ENCODE data around the gene UCP3. TPM values are rescaled to one million over a fixed set of nuclear protein-coding genes. Genes with fewer than 3 reads are reported as not detected.

Gene UCP3
- polyA plus RNA-seq, 3 donors, result 2.0 to 3.2 (median 3.1) TPM

DNA sequence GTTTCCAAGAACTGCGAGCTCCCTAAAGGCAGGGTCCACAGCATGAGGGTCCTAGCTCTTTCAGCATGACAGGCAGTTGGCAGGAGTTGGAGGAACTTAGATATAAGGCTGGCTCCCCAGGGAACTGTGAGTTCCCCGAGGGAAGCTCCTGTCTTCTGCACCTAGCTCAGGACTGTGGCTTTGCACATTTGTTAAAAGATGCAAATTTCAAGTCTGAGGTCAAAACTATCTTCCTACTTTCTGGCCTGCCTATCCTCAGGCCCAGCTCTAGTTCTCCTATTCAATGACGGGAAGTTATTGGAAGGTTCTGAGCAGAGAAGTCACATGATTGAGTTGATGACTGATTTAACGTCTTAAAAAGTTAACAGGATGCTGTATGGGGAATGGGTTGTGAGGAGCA, 11.7 kb upstream of the UCP3 start:
- DNase-seq (ENCODE audit: extremely low read depth in 1 of 11, low read depth in 9 of 11, low spot score in 4 of 11), result no peak

DNA sequence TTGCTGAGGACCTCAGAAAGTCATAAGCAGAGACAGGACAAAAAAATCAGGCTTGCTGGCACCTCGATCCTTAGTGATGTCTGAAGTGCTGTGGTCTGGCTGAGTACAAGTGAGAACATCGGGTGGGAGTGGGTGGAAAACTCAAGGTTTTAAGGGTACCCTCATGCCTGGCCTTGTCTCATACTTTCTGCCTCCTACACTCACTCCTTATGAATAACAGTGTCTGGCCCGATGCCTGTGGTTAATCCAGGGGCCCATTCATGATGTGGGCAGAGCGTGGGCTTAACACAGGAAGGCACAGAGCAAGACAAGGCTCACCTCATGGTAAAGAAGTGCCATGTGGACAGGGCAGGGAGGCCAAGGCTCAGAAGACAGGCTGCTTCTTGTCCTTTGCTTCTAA, 11.0 kb upstream of the UCP3 start:
- DNase-seq (ENCODE audit: extremely low read depth in 1 of 11, low read depth in 9 of 11, low spot score in 4 of 11), result no peak

DNA sequence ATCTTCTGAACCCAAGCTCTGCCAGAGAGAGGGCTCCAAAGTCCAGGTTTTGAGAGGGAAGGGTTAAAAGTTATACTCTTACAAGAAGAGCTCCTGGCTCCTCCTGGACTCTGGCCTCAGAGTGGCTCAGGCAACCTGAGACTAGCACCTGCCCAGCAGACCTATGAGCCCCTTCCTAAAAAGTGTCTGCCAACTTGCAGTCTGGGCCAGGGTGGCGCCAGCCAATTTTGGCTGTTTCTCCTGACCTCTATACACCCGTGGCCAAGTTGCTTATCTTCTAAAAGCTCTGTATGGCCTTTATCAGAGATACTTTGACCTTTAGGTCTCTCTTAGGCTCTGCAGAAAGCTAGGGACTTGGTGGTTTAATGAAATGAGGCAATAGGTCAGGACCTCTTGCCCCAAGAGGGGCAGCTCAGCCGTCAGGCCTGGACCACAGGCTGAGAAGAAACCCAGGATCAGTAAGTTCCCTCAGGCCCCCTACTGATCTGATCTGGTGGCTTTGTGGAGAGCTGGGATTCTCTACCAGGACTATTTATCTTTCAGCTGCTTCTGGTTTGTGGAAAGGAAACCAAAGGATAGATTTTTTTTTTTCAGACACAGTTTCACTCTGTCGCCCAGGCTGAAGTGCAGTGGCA, 10.3 kb upstream of the UCP3 start:
- DNase-seq (ENCODE audit: extremely low read depth in 1 of 11, low read depth in 9 of 11, low spot score in 4 of 11), result peak in 1 of 11 donors; percentile 12

DNA sequence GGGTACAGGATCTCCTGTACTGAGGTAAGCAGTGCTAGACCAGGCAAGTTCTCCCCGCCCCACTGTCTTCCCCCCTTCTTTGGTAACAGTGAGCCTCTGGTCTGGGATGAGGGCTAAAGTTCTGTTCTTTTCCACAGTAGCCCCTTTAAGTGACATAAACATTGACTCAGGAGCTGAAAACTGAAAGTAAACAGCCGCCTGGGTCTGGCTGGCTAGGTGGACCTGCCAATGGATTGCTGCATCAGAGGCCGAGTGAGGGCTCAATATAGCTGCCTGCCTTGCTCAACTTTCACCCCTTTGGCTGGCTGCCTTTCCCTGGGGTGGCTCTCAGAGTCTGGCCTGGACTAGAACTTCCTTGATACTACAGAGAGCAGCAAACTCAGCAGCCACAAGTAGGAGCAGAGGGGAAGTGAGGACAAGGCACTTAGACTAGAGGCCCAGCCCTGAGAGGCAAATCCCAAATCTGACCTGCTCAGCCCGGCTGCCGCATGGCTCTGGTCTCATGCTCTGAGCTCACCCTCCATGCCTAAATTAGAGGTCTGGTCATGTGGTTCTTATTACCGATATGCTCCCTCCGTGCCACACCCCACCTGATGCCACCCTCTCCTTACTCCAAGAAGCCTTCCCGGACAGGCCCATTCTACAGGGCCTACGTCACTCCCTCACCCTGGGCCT, 9.6 kb upstream of the UCP3 start:
- peak in 4 of 11 donors; percentile 7 to 24 (median 14) for DNase-seq (ENCODE audit: extremely low read depth in 1 of 11, low read depth in 9 of 11, low spot score in 4 of 11)

DNA sequence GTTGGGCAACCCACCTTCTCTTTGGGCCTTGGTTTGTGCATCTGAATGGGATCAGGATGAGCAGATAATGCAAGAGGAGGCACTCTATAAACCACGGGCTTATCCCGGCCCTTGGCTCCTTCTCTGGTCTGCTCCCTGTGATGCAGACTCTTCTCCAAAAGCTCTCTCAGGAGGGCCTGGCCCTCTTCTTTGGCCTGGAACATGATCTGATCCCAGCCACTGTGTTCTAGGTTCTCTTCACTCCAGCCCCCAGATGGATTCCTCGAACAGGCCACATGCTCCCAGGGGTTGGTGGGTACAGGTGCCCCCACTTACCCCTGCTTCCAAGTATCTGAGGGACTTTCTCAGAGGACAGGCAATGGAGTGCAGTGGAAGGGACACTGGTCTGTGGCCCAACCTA, 8.7 kb upstream of the UCP3 start:
- DNase-seq (ENCODE audit: extremely low read depth in 1 of 11, low read depth in 9 of 11, low spot score in 4 of 11), result no peak

DNA sequence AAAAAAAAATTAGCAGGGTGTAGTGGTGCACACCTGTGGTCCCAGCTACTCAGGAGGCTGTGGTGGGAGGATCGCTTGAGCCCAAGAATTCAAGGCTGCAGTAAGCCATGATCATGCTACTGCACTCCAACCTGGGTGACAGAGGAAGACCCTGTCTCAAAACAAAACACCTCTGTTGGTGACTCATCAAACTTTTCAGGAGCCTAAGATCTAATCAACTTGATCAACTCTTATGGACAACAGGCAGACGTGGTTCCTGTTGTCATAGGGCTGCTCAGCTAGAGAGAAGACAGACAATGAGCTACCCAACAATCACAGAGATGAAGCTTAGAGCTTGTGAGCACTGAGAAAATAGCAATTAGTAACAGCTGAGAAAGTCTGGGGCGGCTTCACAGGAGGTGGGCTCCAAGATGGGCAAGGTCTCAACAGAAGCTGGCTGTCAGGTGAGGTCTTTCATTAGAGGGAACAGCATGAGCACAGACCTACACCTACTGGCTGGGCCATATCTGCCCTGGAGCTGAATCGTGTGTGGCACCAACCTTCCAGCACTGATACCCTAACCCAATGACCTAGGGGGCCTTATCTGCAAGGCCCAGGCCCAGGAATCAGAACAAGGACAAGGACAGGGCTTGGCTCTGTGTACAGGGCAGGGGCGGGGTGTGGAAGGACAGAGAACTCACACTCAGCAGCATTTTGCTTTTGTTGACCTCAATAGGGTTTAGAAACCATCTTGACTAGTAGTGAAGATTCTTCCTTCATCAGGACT, 7.2 kb upstream of the UCP3 start:
- no peak for DNase-seq (ENCODE audit: extremely low read depth in 1 of 11, low read depth in 9 of 11, low spot score in 4 of 11)

DNA sequence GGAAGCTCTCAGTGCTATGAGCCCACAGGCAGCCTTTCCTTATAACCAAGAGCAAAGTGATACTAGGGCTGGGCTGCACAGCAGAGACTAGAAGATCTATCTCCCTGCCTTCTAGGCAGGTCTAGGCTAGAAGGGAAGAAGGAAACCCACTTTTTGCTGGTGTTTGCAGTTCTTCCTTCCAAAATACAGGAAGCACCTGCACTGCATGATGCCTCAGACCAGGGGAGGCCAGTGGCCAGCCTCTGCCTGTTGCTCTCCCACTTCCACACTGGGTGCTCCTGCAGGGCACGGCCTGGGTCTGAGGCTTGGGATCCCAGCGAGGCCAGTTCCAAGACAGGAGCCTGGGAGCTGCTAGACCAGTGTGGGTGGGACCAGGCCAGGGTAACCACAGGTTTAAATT, 6.0 kb upstream of the UCP3 start:
- DNase-seq (ENCODE audit: extremely low read depth in 1 of 11, low read depth in 9 of 11, low spot score in 4 of 11), result no peak

DNA sequence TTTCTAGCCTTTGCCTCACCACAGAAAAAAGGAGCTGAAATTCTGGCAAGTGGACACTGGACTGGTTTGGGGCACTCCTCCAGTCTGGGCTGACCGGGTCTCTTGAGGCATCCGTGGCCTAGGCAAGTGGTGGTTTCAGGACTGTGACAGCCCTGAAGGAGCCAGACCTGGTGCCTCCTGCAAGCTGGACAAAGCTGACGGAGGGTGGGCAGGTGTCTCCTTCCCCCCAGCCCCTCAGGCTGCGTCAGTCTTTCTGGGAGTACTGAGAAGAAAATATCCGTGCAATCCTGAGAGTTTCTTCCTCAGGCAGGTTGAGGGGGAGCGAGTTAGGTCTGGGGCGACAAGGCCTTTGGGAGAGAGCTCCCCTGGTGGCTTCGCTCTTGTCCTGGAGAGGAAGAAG, 4.3 kb upstream of the UCP3 start:
- no peak for DNase-seq (ENCODE audit: extremely low read depth in 1 of 11, low read depth in 9 of 11, low spot score in 4 of 11)

DNA sequence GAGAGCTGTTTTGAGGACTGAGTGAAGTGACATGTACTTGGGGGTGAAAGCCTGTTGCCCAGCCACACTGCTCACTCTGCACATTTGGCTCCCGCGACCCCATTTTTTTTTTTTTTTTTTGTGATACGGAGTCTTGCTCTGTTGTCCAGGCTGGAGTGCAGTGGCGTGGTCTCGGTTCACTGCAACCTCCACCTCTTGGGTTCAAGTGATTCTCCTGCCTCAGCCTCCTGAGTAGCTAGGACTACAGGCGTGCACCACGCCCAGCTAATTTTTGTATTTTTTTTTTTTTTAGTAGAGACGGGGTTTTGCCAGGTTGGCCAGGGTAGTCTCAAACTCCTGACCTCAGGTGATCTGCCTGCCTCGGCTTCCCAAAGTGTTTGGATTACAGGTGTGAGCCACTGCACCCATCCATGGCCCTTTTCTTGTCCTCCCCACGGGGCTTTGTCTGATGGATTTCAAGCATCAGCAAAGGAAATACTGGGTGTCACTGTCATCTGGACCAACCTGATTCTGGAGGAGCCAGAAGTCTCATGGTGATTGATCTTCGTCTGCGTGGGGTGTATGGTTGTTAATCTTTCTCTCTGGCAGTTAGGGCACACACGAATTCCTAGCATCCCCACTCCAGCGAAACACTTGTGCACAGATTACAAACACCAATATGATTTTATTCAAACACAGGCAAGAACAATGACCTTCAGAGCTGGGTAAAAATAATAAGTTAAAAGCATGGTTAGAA, 3.4 kb upstream of the UCP3 start:
- no peak for DNase-seq (ENCODE audit: extremely low read depth in 1 of 11, low read depth in 9 of 11, low spot score in 4 of 11)

DNA sequence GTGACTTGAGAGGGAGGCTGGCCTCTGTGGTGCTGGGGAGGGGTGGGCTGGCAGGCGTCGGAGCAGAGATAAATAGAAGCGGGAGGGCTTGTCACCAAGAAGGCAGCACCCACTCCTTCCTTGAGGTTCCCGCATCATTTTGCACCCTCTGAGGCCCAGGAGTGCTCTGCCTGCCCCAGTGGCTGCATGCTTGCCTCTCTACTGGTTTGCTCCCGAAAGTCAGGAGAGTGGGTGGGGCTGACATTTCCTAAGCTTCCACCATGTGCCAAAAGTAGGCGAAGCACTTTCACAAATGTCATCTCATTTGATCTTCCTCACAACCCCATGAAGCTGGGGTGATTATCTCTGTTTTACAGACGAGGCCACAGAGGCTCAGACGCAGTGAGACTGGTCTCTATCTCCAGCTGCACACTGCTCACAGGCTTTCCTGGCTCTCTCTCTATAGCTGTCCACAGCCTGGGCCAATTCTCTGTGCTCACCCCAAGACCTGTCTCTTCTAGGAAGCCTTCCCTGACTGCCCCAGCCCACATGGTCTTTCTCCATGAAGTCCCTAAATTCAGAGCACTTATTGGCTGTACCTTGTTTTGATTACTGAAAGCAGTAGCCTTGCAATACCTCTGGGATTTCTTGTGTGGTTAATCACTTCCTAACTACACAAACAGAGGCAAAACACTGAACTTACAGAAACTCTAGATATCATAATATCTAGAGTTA, 2.6 kb upstream of the UCP3 start:
- no peak for DNase-seq (ENCODE audit: extremely low read depth in 1 of 11, low read depth in 9 of 11, low spot score in 4 of 11)

DNA sequence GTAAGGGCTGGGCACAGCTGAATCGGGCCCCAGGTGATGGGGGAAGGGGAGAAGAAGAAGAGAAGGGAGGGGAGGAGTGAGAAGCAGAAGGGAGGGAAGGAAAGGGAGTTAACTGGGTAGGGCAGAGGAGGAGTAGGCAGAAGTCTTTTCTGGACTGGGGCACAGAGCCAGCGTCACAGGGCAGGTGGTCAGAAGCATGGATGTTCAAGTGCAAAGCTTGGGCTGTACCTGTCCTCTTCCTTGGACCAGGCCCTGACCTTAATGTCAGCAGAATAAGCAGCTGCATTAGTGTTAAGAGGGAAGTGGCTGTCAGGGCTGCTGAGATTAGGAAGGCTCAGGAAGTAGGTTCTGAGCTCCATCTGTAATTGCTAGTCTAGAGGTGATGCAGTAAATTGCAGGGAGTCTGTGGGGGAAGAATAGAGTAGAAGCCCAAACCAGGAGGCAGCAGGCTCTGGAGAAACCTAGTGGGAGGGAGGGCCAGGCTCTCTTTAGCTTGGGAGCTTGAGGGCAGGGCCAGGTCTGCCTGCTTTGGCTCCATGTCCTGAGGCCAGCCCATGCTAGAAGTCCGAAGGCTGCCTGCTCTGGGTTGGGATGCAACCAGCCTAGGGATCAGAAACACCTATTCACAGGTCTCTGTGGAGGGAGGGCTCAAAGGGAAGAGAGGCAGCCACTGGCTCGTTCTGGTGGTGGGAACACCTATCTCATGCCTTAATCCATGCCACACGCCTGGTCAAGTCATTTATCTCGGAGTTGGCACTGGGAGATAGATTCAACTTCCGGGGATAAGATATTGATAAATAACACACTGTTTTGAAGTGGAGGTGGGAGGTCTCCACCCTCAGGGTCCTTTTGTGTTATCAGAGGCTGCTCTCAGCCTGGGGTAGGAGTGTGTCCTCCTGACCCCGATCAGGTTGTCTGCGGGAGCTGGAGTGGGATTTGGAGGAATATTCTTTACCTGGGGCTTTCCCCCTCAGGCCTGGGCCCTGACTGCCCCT, 1.7 kb upstream of the UCP3 start:
- no peak for DNase-seq (ENCODE audit: extremely low read depth in 1 of 11, low read depth in 9 of 11, low spot score in 4 of 11)

DNA sequence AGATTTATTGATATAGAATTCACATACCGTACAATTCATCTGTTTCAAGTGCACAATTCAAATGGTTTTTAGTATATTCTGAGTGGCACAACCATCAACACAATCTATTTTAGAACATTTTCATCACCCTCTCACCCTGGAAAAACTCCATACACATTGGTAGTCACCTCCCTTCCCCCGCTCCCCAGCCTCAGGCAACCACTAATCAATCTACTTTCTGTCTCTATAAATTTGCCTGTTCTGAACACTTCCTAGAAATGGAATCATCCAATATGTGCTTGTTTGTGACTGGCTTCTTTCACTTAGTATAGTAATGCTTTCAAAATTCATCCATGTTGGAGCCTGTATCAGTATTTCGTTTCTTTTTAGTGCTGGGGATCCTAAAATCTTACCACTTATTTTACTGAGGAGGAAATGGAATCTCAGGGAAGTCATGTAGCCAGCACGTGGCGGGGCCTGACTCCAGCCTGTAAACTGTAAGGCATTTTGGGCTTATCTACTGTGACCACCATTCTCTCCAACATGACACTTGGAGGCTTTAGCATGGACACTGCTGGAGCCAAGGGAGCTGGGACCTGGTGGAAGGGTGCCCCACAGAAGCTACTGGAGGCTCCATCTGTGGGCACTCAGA, 905 bp upstream of the UCP3 start:
- no peak for DNase-seq (ENCODE audit: extremely low read depth in 1 of 11, low read depth in 9 of 11, low spot score in 4 of 11)

DNA sequence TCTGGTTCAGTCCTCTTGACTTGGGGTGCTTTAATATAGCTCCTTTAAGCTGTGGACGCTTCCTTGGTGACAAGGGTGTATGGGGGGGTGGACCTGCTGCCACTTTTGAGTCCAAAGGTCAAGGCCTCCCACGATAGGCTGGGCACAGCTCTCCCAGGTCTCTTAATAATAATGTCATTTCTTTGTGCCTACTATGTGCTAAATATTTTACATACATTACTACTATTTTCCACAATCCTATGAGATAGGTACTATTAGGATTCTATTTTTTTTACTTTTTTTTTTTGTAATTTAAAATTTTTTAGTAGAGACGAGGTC, 304 bp upstream of the UCP3 start:
- DNase-seq (ENCODE audit: extremely low read depth in 1 of 11, low read depth in 9 of 11, low spot score in 4 of 11), result no peak

DNA sequence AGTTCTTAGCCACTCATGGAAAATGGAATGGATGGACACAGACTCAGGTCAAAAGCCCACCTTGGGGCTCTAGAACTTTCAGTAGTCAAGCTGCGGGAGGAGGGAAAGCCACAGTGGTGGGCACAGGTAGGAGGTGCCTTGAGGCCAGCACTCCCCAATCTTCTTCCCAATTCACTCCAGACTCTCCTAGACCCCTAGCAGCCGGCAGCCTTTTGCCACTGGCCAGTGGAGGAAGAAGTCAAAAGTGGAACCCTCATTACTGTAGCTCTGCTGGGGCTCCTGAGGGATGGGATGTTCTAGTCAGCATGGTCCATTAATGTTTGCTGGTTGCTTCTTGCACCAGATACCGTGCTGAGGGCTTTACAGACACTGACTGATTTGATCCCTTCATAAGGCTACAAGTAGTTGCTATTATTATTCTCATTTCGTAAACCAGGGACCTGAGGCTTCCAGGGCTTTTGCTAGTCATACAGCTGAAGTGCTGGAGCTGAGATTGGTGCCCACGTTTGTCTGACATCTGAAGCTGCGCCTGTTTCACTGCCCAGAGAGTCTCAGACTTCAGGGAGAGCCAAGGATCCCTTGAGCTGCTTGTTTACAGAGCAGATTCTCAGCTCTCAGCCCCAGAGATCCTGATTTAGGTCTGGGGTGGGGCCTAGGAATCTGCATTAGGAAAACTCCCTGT, 1.1 kb downstream of the UCP3 start:
- DNase-seq (ENCODE audit: extremely low read depth in 1 of 11, low read depth in 9 of 11, low spot score in 4 of 11), result no peak

DNA sequence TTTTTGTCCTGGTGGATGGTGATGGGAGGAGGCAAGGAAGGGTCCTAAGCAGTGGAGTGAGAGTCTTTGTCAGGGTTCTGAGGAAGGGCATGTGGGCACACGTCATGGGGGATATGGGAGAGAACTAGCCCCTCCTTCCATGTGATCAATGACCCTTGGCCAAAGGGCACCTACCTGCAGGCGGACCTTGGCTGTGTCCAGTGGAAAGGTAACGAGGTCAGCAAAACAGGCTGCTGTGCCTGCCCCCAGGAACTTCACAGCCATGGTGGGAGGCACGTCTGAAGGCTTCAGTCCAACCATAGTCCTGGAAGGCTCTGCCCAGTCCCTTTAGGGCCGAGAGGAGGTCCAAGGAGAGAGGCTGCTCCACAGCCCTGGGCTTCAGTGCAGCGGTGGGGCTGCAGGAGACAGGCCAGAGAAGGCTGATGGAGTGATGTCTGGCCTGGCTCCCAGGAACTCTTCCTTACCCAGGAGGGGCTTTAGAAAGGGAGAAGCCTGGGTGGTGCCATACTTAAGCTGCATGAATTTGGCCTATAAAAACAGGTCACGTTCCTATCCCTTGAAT, 2.1 kb downstream of the UCP3 start:
- DNase-seq (ENCODE audit: extremely low read depth in 1 of 11, low read depth in 9 of 11, low spot score in 4 of 11), result no peak

DNA sequence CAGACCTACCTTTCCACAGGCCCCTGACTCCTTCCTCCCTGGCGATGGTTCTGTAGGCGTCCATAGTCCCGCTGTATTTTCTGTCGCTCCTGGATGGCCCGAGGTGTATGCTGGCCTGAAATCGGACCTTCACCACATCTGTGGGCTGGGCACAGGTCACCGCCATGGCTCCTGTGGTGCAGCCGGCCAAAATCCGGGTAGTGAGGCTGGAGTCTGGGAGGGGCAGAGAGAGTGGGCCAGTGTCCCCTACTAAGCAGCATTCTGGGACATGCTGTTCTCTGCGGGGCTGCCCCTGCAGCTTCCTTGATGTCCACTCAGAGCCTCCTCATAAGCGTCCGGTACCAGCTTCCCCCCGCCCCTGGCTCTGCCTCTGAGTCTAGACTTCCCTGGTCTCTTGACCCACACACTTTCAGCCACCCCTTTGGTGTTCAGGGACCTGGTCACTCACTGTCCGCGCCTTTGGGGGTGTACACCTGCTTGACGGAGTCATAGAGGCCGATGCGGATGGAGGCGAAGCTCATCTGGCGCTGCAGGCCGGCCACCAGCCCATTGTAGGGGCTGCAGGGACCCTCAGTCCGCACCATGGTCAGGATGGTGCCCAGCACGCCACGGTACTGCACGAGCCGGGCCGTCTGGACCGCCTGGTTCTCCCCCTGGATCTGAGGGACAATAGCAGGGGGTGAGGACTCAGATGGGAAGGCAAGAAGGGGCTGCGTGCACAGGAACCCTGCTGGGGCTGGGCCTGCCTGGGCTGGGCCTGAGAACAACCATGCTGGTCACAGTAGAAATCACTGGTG, 3.0 kb downstream of the UCP3 start:
- DNase-seq (ENCODE audit: extremely low read depth in 1 of 11, low read depth in 9 of 11, low spot score in 4 of 11), result no peak

Data from renal cortex interstitium (tissue), 11 donors.